Stimulated activated CD8-positive, alpha-beta memory T cell treated with anti-CD3 and anti-CD28 coated beads, Interleukin-15, amount 100 ng/mL, for 4 hours (primary cell): ENCODE data around the gene CPM.
"Not testable (repeated sequence)": the region's sequence is repeated elsewhere in the genome, so short reads cannot be mapped to it uniquely, and the experiment has no call there.

Experiments
- DNase-seq, 2 donors: peaks; one replicate each; pipeline ENCODE4 v3.0.0-alpha.2; 2020; ENCODE audit warnings: low read depth in 2 of 2

CPM gene

GRCh38 chr12:68851592-68852306 lies 81.2 kb downstream of the CPM start:
- no peak for DNase-seq

GRCh38 chr12:68850390-68850789 lies 82.6 kb downstream of the CPM start:
- no peak for DNase-seq

GRCh38 chr12:68846811-68847210 lies 86.2 kb downstream of the CPM start:
- no peak for DNase-seq

GRCh38 chr12:68844788-68845695 lies 87.9 kb downstream of the CPM start:
- no peak for DNase-seq

- DNase-seq, result no peak
Observed at GRCh38 chr12:68844318-68844745, 88.6 kb downstream of the CPM start.

- no peak for DNase-seq
Observed at GRCh38 chr12:68842784-68843567, 90.0 kb downstream of the CPM start.

- no peak for DNase-seq
Observed at GRCh38 chr12:68842123-68842522, 90.8 kb downstream of the CPM start.

GRCh38 chr12:68841717-68842116 lies 91.3 kb downstream of the CPM start:
- DNase-seq, result no peak

GRCh38 chr12:68841175-68841574 lies 91.8 kb downstream of the CPM start:
- not testable (repeated sequence) for DNase-seq

- no peak for DNase-seq
Observed at GRCh38 chr12:68839183-68840147, 93.5 kb downstream of the CPM start.

- DNase-seq, result no peak
Observed at GRCh38 chr12:68838046-68838886, 94.7 kb downstream of the CPM start.

- DNase-seq, result no peak
Observed at GRCh38 chr12:68837215-68837614, 95.8 kb downstream of the CPM start.

- DNase-seq, result no peak
Observed at GRCh38 chr12:68835333-68835908, 97.5 kb downstream of the CPM start.

GRCh38 chr12:68833508-68833907 lies 99.5 kb downstream of the CPM start:
- DNase-seq, result no peak

GRCh38 chr12:68832504-68832867 lies 100.5 kb downstream of the CPM start:
- no peak for DNase-seq

GRCh38 chr12:68831751-68832503 lies 101.0 kb downstream of the CPM start:
- no peak for DNase-seq

- DNase-seq, result no peak
Observed at GRCh38 chr12:68831272-68831671, 101.7 kb downstream of the CPM start.

GRCh38 chr12:68828672-68829068 lies 104.3 kb downstream of the CPM start:
- no peak for DNase-seq
